Stimulated activated CD8-positive, alpha-beta memory T cell treated with anti-CD3 and anti-CD28 coated beads, Interleukin-4, amount 100 ng/mL, for 4 hours (primary cell): ENCODE results near the gene ABCB11.
"Not testable (repeated sequence)": the region's sequence is repeated elsewhere in the genome, so short reads cannot be mapped to it uniquely, and the experiment has no call there.

ENCODE experiments used
- DNase-seq, 2 donors: peaks; one replicate each; pipeline ENCODE4 v3.0.0-alpha.2; 2020; ENCODE audit warnings: low read depth in 2 of 2, low spot score in 1 of 2

The ABCB11 gene

GRCh38 chr2:168939061-168939460 lies 92.1 kb downstream of the ABCB11 start:
- no peak for DNase-seq

GRCh38 chr2:168935810-168936581 lies 95.1 kb downstream of the ABCB11 start:
- DNase-seq = no peak

- DNase-seq = no peak
Measured at GRCh38 chr2:168934826-168935225, 96.3 kb downstream of the ABCB11 start.

GRCh38 chr2:168932174-168932573 lies 99.0 kb downstream of the ABCB11 start:
- not testable (repeated sequence) for DNase-seq

GRCh38 chr2:168930242-168930641 lies 100.9 kb downstream of the ABCB11 start:
- DNase-seq = no peak

GRCh38 chr2:168929031-168929430 lies 102.1 kb downstream of the ABCB11 start:
- DNase-seq = no peak

- DNase-seq = no peak
Measured at GRCh38 chr2:168928113-168928831, 102.9 kb downstream of the ABCB11 start.

- no peak for DNase-seq
Measured at GRCh38 chr2:168926621-168927386, 104.3 kb downstream of the ABCB11 start.

- DNase-seq = no peak
Measured at GRCh38 chr2:168920504-168921157, 110.5 kb downstream of the ABCB11 start.

- no peak for DNase-seq
Measured at GRCh38 chr2:168916331-168916675, 114.8 kb downstream of the ABCB11 start.

- no peak for DNase-seq
Measured at GRCh38 chr2:168915441-168916330, 115.4 kb downstream of the ABCB11 start.

- no peak for DNase-seq
Measured at GRCh38 chr2:168913495-168913894, 117.6 kb downstream of the ABCB11 start.

GRCh38 chr2:168912901-168913369 lies 118.2 kb downstream of the ABCB11 start:
- no peak for DNase-seq

- DNase-seq = no peak
Measured at GRCh38 chr2:168912466-168912865, 118.7 kb downstream of the ABCB11 start.

GRCh38 chr2:168910330-168910729 lies 120.8 kb downstream of the ABCB11 start:
- no peak for DNase-seq

- no peak for DNase-seq
Measured at GRCh38 chr2:168907940-168908662, 123.0 kb downstream of the ABCB11 start.

GRCh38 chr2:168904358-168904757 lies 126.8 kb downstream of the ABCB11 start:
- no peak for DNase-seq

GRCh38 chr2:168903888-168904287 lies 127.2 kb downstream of the ABCB11 start:
- no peak for DNase-seq

- DNase-seq = no peak
Measured at GRCh38 chr2:168901003-168901402, 130.1 kb downstream of the ABCB11 start, which contains the start of gene G6PC2. G6PC2 (plus strand) TSS chr2:168901291; CDS start chr2:168901332, 41 bp downstream.
